Chondrocyte (in vitro differentiated cells): ENCODE results near the gene HDAC4. TPM values are rescaled to one million over a fixed set of nuclear protein-coding genes. Genes with fewer than 3 reads are reported as not detected.

Experiments
- DNase-seq: peaks from one replicate; pipeline ENCODE4 v3.0.0; 2021; ENCODE audit warnings: mixed read lengths, low spot score
- H3K27ac Mint-ChIP-seq: one replicate; pipeline ENCODE4 v1.8.0; 2021; ENCODE audit warnings: mild to moderate bottlenecking, moderate library complexity, mixed read lengths; ENCODE audit not compliant: unreplicated experiment
- H3K27me3 Mint-ChIP-seq: 2 replicates; pipeline ENCODE4 v1.8.0; 2021; ENCODE audit warnings: low read depth, mixed read lengths
- H3K36me3 Mint-ChIP-seq: 2 replicates; pipeline ENCODE4 v1.8.0; 2021; ENCODE audit warnings: low read depth, mixed read lengths
- H3K4me1 Mint-ChIP-seq: 2 replicates; pipeline ENCODE4 v1.8.0; 2021; ENCODE audit warnings: low read depth, mild to moderate bottlenecking, mixed read lengths
- H3K4me3 Mint-ChIP-seq: one replicate; pipeline ENCODE4 v1.8.0; 2021; ENCODE audit warnings: mild to moderate bottlenecking, moderate library complexity, mixed read lengths; ENCODE audit not compliant: unreplicated experiment
- H3K9me3 Mint-ChIP-seq: 2 replicates; pipeline ENCODE4 v1.8.0; 2021; ENCODE audit warnings: low read depth, mixed read lengths
- total RNA-seq: library from RNA; stranded (reverse); gene quantifications from 3 replicates; pipeline ENCODE4 v1.2.1, GENCODE V29; 2021
- TF ChIP-seq, protein P1 (sequence below): fragments of 200-600 bp; sonication (generic); IDR thresholded peaks from 2 replicates; pipeline ENCODE4 v1.5.0; 2021; ENCODE audit warnings: antibody characterized with exemption, mild to moderate bottlenecking, moderate library complexity

Gene HDAC4
- total RNA-seq, 1 donor from 2014 or later = 22.3 TPM

- Mint-ChIP-seq H3K4me1 (peaks cover 20% of the 10 kb centered on the region), H3K27ac (no peak overlapping the region), H3K27me3 (no peaks in the 10 kb centered on the region), H3K9me3 (peaks cover 9% of the 10 kb centered on the region), H3K4me3 (no peak overlapping the region), H3K36me3 (peaks cover 3% of the 10 kb centered on the region)
- no peak for DNase-seq
- TF ChIP-seq, protein P1, sequence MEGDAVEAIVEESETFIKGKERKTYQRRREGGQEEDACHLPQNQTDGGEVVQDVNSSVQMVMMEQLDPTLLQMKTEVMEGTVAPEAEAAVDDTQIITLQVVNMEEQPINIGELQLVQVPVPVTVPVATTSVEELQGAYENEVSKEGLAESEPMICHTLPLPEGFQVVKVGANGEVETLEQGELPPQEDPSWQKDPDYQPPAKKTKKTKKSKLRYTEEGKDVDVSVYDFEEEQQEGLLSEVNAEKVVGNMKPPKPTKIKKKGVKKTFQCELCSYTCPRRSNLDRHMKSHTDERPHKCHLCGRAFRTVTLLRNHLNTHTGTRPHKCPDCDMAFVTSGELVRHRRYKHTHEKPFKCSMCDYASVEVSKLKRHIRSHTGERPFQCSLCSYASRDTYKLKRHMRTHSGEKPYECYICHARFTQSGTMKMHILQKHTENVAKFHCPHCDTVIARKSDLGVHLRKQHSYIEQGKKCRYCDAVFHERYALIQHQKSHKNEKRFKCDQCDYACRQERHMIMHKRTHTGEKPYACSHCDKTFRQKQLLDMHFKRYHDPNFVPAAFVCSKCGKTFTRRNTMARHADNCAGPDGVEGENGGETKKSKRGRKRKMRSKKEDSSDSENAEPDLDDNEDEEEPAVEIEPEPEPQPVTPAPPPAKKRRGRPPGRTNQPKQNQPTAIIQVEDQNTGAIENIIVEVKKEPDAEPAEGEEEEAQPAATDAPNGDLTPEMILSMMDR = no peak
Measured at GRCh38 chr2:239310401-239311061, 90.3 kb downstream of the HDAC4 start.

DNA sequence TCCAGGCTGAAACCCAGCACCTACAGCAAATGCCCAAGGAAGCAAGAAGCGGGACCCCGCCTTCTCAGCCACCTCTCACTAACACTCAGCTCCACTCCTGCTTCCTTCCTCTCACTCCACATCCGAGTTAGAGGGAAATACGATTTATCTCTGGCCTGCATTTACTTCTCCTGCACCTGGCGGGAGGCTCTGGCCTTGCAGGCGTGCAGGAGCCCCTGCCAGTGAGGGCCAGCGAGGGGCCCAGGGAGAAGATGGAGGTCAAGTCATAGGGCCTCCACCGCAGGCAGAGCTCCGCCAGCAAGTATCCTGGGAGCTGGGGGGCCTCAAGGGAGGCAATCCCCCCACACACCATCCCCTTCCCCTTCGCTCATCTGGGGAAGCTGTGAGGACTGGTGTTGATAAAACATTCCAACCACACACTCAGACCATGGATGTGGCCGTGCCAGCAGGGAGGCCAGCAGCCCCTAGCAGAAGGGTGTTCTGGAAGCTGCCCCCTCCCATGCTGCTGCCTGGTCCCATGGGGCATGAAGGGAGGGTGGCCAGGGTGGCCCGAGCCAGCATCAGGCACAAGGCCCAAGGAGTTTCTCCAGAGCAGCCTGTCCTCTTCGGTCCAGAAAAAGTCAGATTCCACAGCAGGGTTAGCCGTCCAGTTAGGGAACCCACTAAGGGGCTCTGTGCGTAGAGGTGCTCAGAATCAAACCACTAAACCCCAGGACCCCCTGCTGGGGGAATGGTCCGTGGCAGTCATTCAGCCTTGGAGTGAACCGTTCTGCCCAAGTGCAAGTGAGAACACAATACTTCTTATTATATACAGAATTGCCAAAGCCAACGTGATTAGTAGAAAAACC is 91.2 kb downstream of the HDAC4 start:
- Mint-ChIP-seq H3K4me1 (peaks cover 20% of the 10 kb centered on the region), H3K27ac (no peak overlapping the region), H3K36me3 (peaks cover 3% of the 10 kb centered on the region), H3K4me3 (no peak overlapping the region), H3K9me3 (peaks cover 5% of the 10 kb centered on the region), H3K27me3 (no peaks in the 10 kb centered on the region)
- peak; percentile 77 for DNase-seq
- TF ChIP-seq, protein P1 = no peak

- H3K4me3 Mint-ChIP-seq = peak overlapping the region; percentile 46
Measured at GRCh38 chr2:239308661-239309397, 92.0 kb downstream of the HDAC4 start.

DNA sequence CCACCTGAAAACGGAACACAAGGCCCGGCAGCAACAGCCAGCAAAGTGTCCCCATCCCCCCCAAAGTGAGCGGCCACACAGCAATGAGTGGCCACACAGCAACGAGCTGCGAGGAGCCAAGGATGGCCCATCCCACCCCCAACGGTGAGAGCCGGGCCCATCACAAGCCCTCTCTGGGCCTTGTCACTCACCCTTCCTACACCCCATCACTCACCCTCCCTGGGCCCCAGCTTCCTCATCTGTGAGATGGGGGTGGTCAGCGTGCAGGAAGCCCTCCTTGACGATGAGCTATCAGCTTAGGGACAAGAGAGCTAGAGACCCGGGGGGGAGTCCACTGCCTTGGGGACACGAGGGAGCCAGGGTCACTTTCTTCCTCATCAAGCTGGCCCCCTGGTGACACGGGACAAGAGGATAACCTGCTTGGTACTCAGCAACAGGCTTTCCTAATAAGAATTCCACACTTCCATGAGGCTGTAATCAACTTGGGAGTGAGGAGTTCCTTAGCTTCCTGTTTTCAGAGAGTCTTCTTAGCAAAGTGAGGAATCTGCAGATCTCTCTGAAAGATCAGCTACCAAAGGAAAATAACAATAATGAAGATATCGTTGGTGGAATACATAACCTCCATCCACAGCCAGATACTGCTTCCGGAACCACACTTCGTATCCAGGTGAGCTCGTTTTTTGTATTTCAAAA is 92.8 kb downstream of the HDAC4 start:
- H3K27ac Mint-ChIP-seq = peak overlapping the region; percentile 28
- TF ChIP-seq, protein P1 = no peak
- no peaks in the 10 kb centered on the region for H3K9me3 Mint-ChIP-seq
- DNase-seq = peak; percentile 80
- peak overlapping the region; percentile 46 for H3K4me3 Mint-ChIP-seq
- H3K4me1 Mint-ChIP-seq = peaks cover 20% of the 10 kb centered on the region
- H3K36me3 Mint-ChIP-seq = no peaks in the 10 kb centered on the region
- no peaks in the 10 kb centered on the region for H3K27me3 Mint-ChIP-seq

More at GRCh38 chr2:239308661-239309397, 92.0 kb downstream of the HDAC4 start:
- Mint-ChIP-seq H3K4me1 (peaks cover 20% of the 10 kb centered on the region), H3K36me3 (no peaks in the 10 kb centered on the region), H3K9me3 (no peaks in the 10 kb centered on the region), H3K27me3 (no peaks in the 10 kb centered on the region), H3K27ac (peak overlapping the region; percentile 28)
- peak; percentile 80 for DNase-seq
- TF ChIP-seq, protein P1 = no peak
